NB4 (cell line): ENCODE results near the gene PLXNC1.

ENCODE experiments used
- DNase-seq: peaks from one replicate; pipeline ENCODE4 v3.0.0; 2010; ENCODE audit warnings: low read depth
- H3K4me3 ChIP-seq: one replicate; pipeline ENCODE4 v1.5.1; 2011; ENCODE audit warnings: mild to moderate bottlenecking, low read depth, low read length, moderate library complexity
- MYC ChIP-seq: IDR thresholded peaks from 2 replicates; pipeline ENCODE4 v1.6.1; 2011; ENCODE audit warnings: low read depth, low read length
- POLR2A ChIP-seq: IDR thresholded peaks from 2 replicates; pipeline ENCODE4 v1.6.1; 2011; ENCODE audit warnings: mild to moderate bottlenecking; ENCODE audit not compliant: insufficient read length; ENCODE audit errors: extremely low read depth
- TF ChIP-seq, protein P1 (sequence below): IDR thresholded peaks from 2 replicates; pipeline ENCODE4 v1.6.1; 2011; ENCODE audit warnings: low read depth, low read length
- TF ChIP-seq, protein P2 (sequence below): IDR thresholded peaks from one replicate; pipeline ENCODE4 v1.5.1; 2012; ENCODE audit warnings: low read depth, low read length

The PLXNC1 gene

GRCh38 chr12:94143951-94144350 is 4.4 kb upstream of the PLXNC1 start:
- DNase-seq: no peak
- TF ChIP-seq, protein P1, sequence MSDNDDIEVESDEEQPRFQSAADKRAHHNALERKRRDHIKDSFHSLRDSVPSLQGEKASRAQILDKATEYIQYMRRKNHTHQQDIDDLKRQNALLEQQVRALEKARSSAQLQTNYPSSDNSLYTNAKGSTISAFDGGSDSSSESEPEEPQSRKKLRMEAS: no peak
- TF ChIP-seq, protein P2, sequence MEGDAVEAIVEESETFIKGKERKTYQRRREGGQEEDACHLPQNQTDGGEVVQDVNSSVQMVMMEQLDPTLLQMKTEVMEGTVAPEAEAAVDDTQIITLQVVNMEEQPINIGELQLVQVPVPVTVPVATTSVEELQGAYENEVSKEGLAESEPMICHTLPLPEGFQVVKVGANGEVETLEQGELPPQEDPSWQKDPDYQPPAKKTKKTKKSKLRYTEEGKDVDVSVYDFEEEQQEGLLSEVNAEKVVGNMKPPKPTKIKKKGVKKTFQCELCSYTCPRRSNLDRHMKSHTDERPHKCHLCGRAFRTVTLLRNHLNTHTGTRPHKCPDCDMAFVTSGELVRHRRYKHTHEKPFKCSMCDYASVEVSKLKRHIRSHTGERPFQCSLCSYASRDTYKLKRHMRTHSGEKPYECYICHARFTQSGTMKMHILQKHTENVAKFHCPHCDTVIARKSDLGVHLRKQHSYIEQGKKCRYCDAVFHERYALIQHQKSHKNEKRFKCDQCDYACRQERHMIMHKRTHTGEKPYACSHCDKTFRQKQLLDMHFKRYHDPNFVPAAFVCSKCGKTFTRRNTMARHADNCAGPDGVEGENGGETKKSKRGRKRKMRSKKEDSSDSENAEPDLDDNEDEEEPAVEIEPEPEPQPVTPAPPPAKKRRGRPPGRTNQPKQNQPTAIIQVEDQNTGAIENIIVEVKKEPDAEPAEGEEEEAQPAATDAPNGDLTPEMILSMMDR: no peak
- TF ChIP-seq POLR2A: no peak
- TF ChIP-seq MYC: no peak
- H3K4me3 ChIP-seq: no peak overlapping the region

DNA sequence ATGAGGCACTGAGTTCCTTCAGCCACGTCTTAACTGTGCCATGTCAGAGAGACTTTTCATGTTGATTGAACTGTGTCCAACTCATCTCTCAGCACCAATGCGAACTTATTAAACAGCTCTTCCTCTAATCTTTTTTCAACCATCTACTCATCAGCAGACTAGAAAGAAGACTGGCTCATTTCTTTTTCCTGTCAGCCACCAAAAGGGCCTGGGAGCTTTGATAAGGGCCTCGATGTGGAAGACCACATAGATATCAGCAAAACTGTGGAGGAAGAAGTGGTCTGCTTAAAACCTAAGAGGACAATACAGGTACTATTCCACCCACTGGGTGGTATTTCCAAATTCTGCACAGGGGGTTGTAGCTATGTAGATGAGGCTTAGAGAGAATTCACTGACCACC is 3.6 kb upstream of the PLXNC1 start:
- TF ChIP-seq, protein P2: no peak
- TF ChIP-seq, protein P1: no peak
- TF ChIP-seq POLR2A (no peak), MYC (no peak)
- no peak overlapping the region for H3K4me3 ChIP-seq
- no peak for DNase-seq

DNA sequence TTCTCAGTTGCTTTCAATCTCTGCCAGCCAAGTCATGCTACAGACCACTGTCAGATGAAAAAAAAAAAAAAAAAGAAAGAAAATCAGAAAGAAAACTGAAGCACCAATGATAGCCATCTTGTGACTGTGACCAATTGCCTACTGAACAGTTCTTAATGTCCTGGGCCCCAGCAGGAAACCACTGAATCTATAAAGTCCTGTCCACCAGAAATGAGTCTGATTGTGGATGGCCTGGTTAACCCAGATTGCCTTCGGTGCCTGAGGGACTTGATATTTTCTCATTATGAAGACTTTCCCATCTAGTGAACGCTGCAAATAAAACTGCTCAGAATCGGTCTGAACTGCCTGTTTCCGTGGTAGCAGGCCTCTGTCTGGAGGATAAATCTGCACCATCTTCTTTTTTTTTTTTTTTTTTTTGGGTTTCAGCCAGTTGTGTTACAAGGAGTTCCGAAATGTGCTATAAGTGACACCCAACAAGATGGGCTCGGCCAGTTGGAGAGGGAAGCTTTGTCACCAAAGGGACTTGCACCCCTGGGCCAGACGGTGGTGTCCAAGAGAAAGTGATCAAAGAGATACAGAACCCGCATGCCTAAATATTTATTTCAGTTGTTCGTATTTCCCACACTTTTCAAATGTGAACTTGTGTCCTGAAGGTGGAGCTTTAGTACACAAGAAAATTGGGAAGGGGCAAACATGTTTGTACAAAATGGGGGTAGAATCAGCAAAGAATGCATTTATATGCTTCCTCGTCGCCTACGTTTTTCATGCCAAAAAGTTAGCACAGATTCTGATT is 3.0 kb upstream of the PLXNC1 start:
- no peak overlapping the region for H3K4me3 ChIP-seq
- TF ChIP-seq MYC: peak; percentile 23; the same call in 1 of the 2 replicates
- no peak for TF ChIP-seq POLR2A
- TF ChIP-seq, protein P2: peak; percentile 56
- TF ChIP-seq, protein P1: no peak
- peak; percentile 83 for DNase-seq

- no peak for DNase-seq
- H3K4me3 ChIP-seq: no peak overlapping the region
- TF ChIP-seq, protein P2: no peak
- TF ChIP-seq, protein P1: no peak
- TF ChIP-seq POLR2A (no peak), MYC (no peak)
Measured at GRCh38 chr12:94146166-94146936, 2.0 kb upstream of the PLXNC1 start.

- no peak overlapping the region for H3K4me3 ChIP-seq
- peak; percentile 27 for DNase-seq
- TF ChIP-seq, protein P2: no peak
- TF ChIP-seq, protein P1: no peak
- TF ChIP-seq MYC: no peak
- TF ChIP-seq POLR2A: no peak
Measured at GRCh38 chr12:94147387-94147990, 888 bp upstream of the PLXNC1 start.
